Mucosa of descending colon (tissue), 3 donors: ENCODE measurements around the gene FLYWCH1. TPM values are rescaled to one million over a fixed set of nuclear protein-coding genes. Genes with fewer than 3 reads are reported as not detected.

Experiments
- ATAC-seq: fragments of 200-7000 bp; cut with Tn5 transposase; one replicate; pipeline ENCODE4 v1.9.1; 2020; ENCODE audit warnings: mild to moderate bottlenecking, moderate library complexity
- DNase-seq, 3 donors: peaks; one replicate each; pipeline ENCODE4 v3.0.0-alpha.2; 2020
- H3K36me3 ChIP-seq: fragments of 200-600 bp; one replicate; pipeline ENCODE4 v1.8.0; 2021; ENCODE audit warnings: low read depth, mild to moderate bottlenecking
- H3K4me1 ChIP-seq: fragments of 200-600 bp; one replicate; pipeline ENCODE4 v1.8.0; 2021; ENCODE audit warnings: low read depth, mild to moderate bottlenecking
- H3K4me3 ChIP-seq: fragments of 200-600 bp; one replicate; pipeline ENCODE4 v1.8.0; 2021; ENCODE audit warnings: mild to moderate bottlenecking
- H3K9me3 ChIP-seq: fragments of 200-600 bp; one replicate; pipeline ENCODE4 v1.8.0; 2021; ENCODE audit warnings: mild to moderate bottlenecking
- CTCF ChIP-seq: fragments of 200-600 bp; IDR thresholded peaks from one replicate; pipeline ENCODE4 v1.8.0; 2022; ENCODE audit warnings: antibody characterized with exemption, mild to moderate bottlenecking
- intact Hi-C, 2 donors: fragments of 100-400 bp; cut with DNase I in 1 of 2; cut with micrococcal nuclease in 1 of 2; formaldehyde crosslinking; loops; one replicate each; pipeline versions ENCODE4 v1.11.0 to v1.11.1; 2022; cut with DNase I, micrococcal nuclease
- total RNA-seq, 3 donors: library from RNA; stranded (reverse); fragmentation: NEBNext Ultra II Directional in 2 of 3; extraction: Animal tissue kit (Norgen Biotek cat#: 25700) in 2 of 3; gene quantifications; one replicate each; pipeline versions ENCODE4 v1.2.1 to v1.2.4, GENCODE V29; 2021 to 2023
- donor health status: DM: no; HTN: no; CAD: no; lungs with moderate emphysema.
- donor health status: DM: no; HTN: no; CAD: no.
- donor health status: DM: no; HTN: yes; CAD: no.

The FLYWCH1 gene
- total RNA-seq, 3 donors from 2014 or later: 26.6 to 46.0 (median 34.3) TPM

DNA sequence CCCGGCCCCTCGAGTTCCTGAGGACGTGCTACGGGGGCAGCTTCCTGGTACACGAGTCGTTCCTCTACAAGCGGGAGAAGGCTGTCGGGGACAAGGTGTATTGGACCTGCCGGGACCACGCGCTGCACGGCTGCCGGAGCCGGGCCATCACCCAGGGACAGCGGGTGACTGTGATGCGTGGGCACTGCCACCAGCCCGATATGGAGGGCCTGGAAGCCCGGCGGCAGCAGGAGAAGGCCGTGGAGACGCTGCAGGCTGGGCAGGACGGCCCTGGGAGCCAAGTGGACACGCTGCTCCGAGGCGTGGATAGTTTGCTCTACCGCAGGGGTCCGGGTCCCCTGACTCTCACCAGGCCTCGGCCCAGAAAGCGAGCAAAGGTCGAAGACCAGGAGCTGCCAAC, 21.4 kb downstream of the FLYWCH1 start:
- no peak overlapping the region for H3K4me3 ChIP-seq
- H3K36me3 ChIP-seq: peaks cover 8% of the 10 kb centered on the region
- no peak for TF ChIP-seq CTCF
- no peak for ATAC-seq
- no peak for DNase-seq
- no peaks in the 10 kb centered on the region for H3K4me1 ChIP-seq
- no peaks in the 10 kb centered on the region for H3K9me3 ChIP-seq
- intact Hi-C loops: no loop called here

GRCh38 chr16:2933701-2934100, 22.0 kb downstream of the FLYWCH1 start:
- TF ChIP-seq CTCF: no peak
- intact Hi-C loops: no loop called here
- no peak for ATAC-seq
- Histone ChIP-seq H3K4me3 (no peak overlapping the region), H3K4me1 (no peaks in the 10 kb centered on the region), H3K36me3 (peaks cover 8% of the 10 kb centered on the region), H3K9me3 (no peaks in the 10 kb centered on the region)
- no peak for DNase-seq

DNA sequence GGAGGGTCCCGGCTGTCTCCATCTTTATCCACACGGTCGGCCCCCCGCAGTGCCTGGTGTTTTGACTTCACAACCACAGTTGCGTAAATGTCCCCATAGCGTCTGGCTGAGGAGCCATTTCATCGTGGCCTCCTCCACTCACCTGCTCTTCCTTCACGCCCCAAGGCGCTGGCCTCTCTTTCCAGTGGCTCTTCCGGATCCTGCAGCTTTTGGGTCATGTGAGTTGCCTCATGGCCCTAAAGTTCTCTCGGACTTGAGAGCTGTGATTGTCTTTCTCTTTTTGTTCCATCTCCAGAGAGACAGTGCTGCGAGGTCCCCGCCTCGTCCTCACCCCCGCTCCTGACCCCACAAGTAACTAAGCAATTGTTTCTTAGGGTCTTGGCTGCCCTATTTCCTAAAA, 22.7 kb downstream of the FLYWCH1 start:
- peaks cover 8% of the 10 kb centered on the region for H3K36me3 ChIP-seq
- TF ChIP-seq CTCF: no peak
- no peaks in the 10 kb centered on the region for H3K9me3 ChIP-seq
- H3K4me1 ChIP-seq: no peaks in the 10 kb centered on the region
- H3K4me3 ChIP-seq: no peak overlapping the region
- no peak for DNase-seq
- intact Hi-C loops: no loop called here
- no peak for ATAC-seq

DNA sequence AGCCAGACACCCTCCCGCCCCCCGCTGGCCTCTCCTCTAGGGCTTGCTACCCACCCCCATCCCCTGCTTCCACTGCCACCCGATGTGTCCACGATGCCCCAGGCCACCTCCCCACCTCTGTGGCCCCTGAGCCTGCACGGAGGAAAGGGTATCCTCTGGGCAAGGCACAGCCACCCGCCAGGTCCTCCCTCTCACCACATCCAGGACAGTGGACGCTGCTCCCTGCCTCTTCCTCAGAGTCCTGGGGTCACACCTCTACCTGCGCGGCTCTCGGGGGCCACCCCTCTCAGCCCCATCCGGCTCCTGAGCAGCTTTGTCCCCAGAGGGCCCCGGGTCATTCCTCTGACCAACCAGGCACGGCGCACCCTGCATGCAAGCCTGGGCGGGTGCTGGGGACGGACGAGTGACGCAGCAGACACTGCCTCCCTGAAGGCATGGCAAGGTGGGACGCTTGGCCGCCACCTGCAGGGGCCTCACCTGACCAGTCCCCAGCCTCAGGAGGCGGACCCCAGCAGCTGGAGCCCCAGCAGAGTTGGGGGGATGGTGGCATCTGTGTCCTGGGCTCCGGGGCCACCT, 24.8 kb downstream of the FLYWCH1 start:
- no peak for TF ChIP-seq CTCF
- no peaks in the 10 kb centered on the region for H3K4me1 ChIP-seq
- peaks cover 8% of the 10 kb centered on the region for H3K36me3 ChIP-seq
- no peak for ATAC-seq
- no peak overlapping the region for H3K4me3 ChIP-seq
- H3K9me3 ChIP-seq: no peaks in the 10 kb centered on the region
- DNase-seq: no peak
- intact Hi-C loops: no loop called here

- ATAC-seq: no peak
- intact Hi-C loops: no loop called here
- Histone ChIP-seq H3K9me3 (no peaks in the 10 kb centered on the region), H3K4me3 (no peak overlapping the region), H3K4me1 (no peaks in the 10 kb centered on the region), H3K36me3 (peaks cover 8% of the 10 kb centered on the region)
- DNase-seq: no peak
- TF ChIP-seq CTCF: no peak
Measured at GRCh38 chr16:2937170-2937569, 25.4 kb downstream of the FLYWCH1 start.

DNA sequence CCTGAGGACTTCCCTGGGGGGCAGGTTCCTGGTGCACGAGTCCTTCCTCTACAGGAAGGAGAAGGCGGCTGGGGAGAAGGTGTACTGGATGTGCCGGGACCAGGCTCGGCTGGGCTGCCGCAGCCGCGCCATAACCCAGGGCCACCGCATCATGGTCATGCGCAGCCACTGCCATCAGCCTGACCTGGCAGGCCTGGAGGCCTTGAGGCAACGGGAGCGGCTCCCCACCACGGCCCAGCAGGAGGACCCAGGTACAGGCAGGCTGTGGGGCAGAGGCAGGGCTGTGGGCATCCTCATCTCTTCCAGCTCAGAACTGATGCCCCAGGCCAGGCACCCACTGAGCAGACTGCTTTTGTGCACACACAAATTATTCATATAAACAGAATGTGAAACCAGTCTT, 26.5 kb downstream of the FLYWCH1 start:
- no peaks in the 10 kb centered on the region for H3K9me3 ChIP-seq
- no peak overlapping the region for H3K4me3 ChIP-seq
- DNase-seq (no peak), ATAC-seq (no peak)
- no peaks in the 10 kb centered on the region for H3K4me1 ChIP-seq
- TF ChIP-seq CTCF: no peak
- intact Hi-C loops: no loop called here
- peaks cover 8% of the 10 kb centered on the region for H3K36me3 ChIP-seq
